GM21381 (cell line): ENCODE data around the gene CLASP1.

Experiments
- ATAC-seq: cut with Tn5 transposase; IDR thresholded peaks from one replicate; pipeline ENCODE4 v1.9.1; 2021; ENCODE audit warnings: mild to moderate bottlenecking, moderate library complexity; ENCODE audit not compliant: unreplicated experiment

CLASP1 gene

GRCh38 chr2:121297217-121297830, 351.9 kb downstream of the CLASP1 start:
- no peak for ATAC-seq

DNA sequence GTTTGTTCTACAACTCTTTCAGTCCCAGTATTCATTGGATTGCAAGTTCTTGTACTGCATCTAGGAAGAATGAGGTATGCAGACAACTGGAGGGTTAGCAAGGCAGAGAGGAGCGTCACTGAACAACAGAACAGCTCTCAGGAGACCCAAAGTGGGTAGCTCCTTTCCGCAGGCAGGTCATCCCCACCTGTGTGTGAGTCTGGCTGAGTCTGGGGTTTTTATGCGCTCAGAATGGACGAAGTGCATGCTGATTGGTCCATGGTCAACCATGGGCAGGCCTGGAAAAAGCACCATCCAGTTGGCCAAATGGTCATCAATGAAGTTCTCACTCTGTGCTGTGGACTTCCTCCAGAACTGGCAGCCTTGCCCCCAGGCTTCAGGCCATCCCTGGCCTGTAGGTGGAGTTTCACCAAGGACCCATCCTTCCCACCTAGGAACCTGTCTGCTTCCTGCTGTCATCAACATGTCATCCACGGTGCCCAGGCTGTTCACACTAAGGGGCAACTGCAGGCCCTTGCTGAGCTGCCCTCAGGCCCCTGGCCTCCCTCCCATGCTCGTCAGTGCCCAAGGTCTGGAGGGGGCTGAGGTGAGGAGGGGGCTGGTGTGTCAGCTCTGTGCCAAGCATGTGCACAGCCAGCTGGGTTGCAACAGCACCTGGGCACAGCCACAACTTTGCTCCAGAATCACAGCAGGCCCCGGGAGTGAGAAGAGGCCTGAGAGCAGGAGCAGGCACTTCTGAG, 353.2 kb downstream of the CLASP1 start:
- ATAC-seq: no peak

GRCh38 chr2:121294881-121295840, 354.1 kb downstream of the CLASP1 start:
- no peak for ATAC-seq

- ATAC-seq: no peak
Measured at GRCh38 chr2:121293450-121294325, 355.6 kb downstream of the CLASP1 start.

GRCh38 chr2:121291251-121291580, 358.0 kb downstream of the CLASP1 start:
- ATAC-seq: no peak

- ATAC-seq: no peak
Measured at GRCh38 chr2:121289271-121289670, 360.0 kb downstream of the CLASP1 start.

DNA sequence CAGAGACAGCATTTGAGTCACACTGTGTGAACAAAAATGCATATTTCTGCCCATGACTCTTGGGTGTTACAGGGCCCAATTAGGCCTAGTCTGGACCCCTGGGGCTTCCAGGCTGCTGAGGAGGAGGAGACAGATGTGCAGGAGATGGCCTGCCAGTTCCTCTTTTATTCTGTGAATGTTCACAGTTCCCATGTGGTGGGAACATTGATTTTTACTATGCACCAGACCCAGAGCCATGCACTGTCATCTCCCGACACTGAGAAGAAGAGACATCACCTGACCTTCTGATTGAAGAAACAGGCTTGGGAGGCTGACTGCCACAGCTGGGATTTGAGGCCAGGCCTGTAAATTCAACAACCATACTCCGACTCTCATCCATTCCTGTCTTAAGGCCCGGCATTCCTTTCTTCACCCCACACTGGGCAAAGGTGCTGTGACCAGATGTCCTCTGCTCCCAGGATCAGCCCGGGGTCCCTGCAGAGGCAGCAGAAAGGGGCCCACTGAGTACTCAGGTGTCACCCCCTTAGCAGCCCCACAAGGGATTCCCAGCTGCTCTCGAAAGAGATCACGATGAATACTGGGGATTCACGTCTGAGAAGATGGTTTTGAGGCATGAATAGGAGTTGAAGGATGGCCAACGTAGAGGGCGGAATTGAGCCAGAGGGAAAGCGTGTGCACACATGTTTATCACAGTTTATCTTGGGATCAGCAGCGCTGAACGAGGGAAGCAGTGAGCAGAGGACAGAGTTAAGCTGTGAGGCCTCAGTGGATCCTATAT, 360.6 kb downstream of the CLASP1 start:
- no peak for ATAC-seq

- ATAC-seq: no peak
Measured at GRCh38 chr2:121287956-121288355, 361.3 kb downstream of the CLASP1 start.
